ENCODE results near the gene ZNF207. TPM values are rescaled to one million over a fixed set of nuclear protein-coding genes. Genes with fewer than 3 reads are reported as not detected.
"Not testable (repeated sequence)": the region's sequence is repeated elsewhere in the genome, so short reads cannot be mapped to it uniquely, and the experiment has no call there.

The ZNF207 gene
- total RNA-seq, 1 donor from 2014 or later = 240 TPM

- Mint-ChIP-seq H3K4me1 (peaks cover 5% of the 10 kb centered on the region), H3K36me3 (peaks cover 20% of the 10 kb centered on the region), H3K9me3 (no peaks in the 10 kb centered on the region), H3K27me3 (ENCODE audit: low read depth) (no peaks in the 10 kb centered on the region), H3K27ac (no peak overlapping the region), H3K4me3 (no peak overlapping the region)
- no peak for TF ChIP-seq CTCF (IDR thresholded peaks at IDR 0.05; ENCODE audit: unreplicated experiment)
- DNase-seq (ENCODE audit: low spot score in 2 of 2, unreplicated experiment in 2 of 2) = no peak
Observed at GRCh38 chr17:32383926-32384434, 34.0 kb downstream of the ZNF207 start.

GRCh38 chr17:32385121-32385520 lies 35.2 kb downstream of the ZNF207 start:
- peaks cover 20% of the 10 kb centered on the region for H3K36me3 Mint-ChIP-seq
- H3K9me3 Mint-ChIP-seq = no peaks in the 10 kb centered on the region

GRCh38 chr17:32385971-32386370 lies 36.0 kb downstream of the ZNF207 start:
- Mint-ChIP-seq H3K27me3 (ENCODE audit: low read depth) (no peaks in the 10 kb centered on the region), H3K27ac (no peak overlapping the region), H3K36me3 (peaks cover 15% of the 10 kb centered on the region), H3K4me1 (peaks cover 3% of the 10 kb centered on the region), H3K4me3 (no peak overlapping the region), H3K9me3 (no peaks in the 10 kb centered on the region)
- DNase-seq (ENCODE audit: low spot score in 2 of 2, unreplicated experiment in 2 of 2) = no peak
- TF ChIP-seq CTCF (IDR thresholded peaks at IDR 0.05; ENCODE audit: unreplicated experiment) = no peak

More at GRCh38 chr17:32385121-32385520, 35.2 kb downstream of the ZNF207 start:
- no peak for TF ChIP-seq CTCF (IDR thresholded peaks at IDR 0.05; ENCODE audit: unreplicated experiment)
- DNase-seq (ENCODE audit: low spot score in 2 of 2, unreplicated experiment in 2 of 2) = no peak
- Mint-ChIP-seq H3K27me3 (ENCODE audit: low read depth) (no peaks in the 10 kb centered on the region), H3K27ac (no peak overlapping the region), H3K4me1 (peaks cover 5% of the 10 kb centered on the region), H3K4me3 (no peak overlapping the region)

GRCh38 chr17:32386844-32387243 lies 36.9 kb downstream of the ZNF207 start:
- Mint-ChIP-seq H3K4me3 (no peak overlapping the region), H3K36me3 (peaks cover 14% of the 10 kb centered on the region), H3K9me3 (no peaks in the 10 kb centered on the region), H3K27ac (no peak overlapping the region), H3K4me1 (no peaks in the 10 kb centered on the region), H3K27me3 (ENCODE audit: low read depth) (no peaks in the 10 kb centered on the region)
- DNase-seq (ENCODE audit: low spot score in 2 of 2, unreplicated experiment in 2 of 2) = no peak
- TF ChIP-seq CTCF (IDR thresholded peaks at IDR 0.05; ENCODE audit: unreplicated experiment) = no peak

GRCh38 chr17:32388128-32388527 lies 38.2 kb downstream of the ZNF207 start:
- not testable (repeated sequence) for H3K36me3 Mint-ChIP-seq; DNase-seq (ENCODE audit: low spot score in 2 of 2, unreplicated experiment in 2 of 2); H3K27ac Mint-ChIP-seq; H3K4me1 Mint-ChIP-seq; H3K27me3 Mint-ChIP-seq (ENCODE audit: low read depth); H3K4me3 Mint-ChIP-seq; H3K9me3 Mint-ChIP-seq

- Mint-ChIP-seq H3K4me1 (no peaks in the 10 kb centered on the region), H3K36me3 (peaks cover 7% of the 10 kb centered on the region), H3K27ac (no peak overlapping the region), H3K9me3 (peaks cover 3% of the 10 kb centered on the region), H3K4me3 (no peak overlapping the region), H3K27me3 (ENCODE audit: low read depth) (no peaks in the 10 kb centered on the region)
- DNase-seq (ENCODE audit: low spot score in 2 of 2, unreplicated experiment in 2 of 2) = no peak
- TF ChIP-seq CTCF (IDR thresholded peaks at IDR 0.05; ENCODE audit: unreplicated experiment) = no peak
Observed at GRCh38 chr17:32388613-32389459, 38.9 kb downstream of the ZNF207 start.
